NCI-H1417 (cell line): Measurements from ENCODE around the gene CPNE5.
A peak's percentile ranks its signal among the peaks of the same experiment; 100 is the strongest.
"Not testable (repeated sequence)": the region's sequence is repeated elsewhere in the genome, so short reads cannot be mapped to it uniquely, and the experiment has no call there.

ENCODE experiments used
- DNase-seq, 3 experiments: peaks; one replicate each; lab custom pipeline; 2025; lab: John Stamatoyannopoulos, UW

The CPNE5 gene

DNA sequence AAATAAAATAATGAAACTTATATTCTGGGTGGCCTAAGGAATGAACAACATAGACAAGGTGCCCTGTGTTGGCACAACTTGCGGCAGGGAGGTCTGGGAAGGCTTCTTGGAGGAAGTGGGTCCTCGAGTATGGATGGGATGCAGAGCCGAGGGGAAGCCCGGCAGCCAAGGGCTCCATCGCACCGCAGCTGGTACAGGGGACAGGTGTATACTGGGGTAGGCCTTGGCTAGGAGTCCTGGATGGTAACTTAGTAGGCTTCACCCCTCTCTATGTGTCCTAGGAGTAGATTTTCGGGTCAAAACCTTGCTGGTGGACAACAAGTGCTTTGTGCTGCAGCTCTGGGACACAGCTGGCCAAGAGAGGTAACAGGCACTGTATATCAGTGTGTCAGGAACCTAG is 113.7 kb downstream of the CPNE5 start:
- DNase-seq, result no peak

- peak; percentile 62 to 80 (median 79) for DNase-seq
Measured at GRCh38 chr6:36724514-36725390, 114.5 kb downstream of the CPNE5 start.

- not testable (repeated sequence) for DNase-seq
Measured at GRCh38 chr6:36723992-36724391, 115.3 kb downstream of the CPNE5 start.

- peak in 1 of 3 experiments; percentile 66 for DNase-seq
Measured at GRCh38 chr6:36722879-36723278, 116.4 kb downstream of the CPNE5 start.

- peak in 1 of 3 experiments; percentile 34 for DNase-seq
Measured at GRCh38 chr6:36722365-36722764, 116.9 kb downstream of the CPNE5 start.

DNA sequence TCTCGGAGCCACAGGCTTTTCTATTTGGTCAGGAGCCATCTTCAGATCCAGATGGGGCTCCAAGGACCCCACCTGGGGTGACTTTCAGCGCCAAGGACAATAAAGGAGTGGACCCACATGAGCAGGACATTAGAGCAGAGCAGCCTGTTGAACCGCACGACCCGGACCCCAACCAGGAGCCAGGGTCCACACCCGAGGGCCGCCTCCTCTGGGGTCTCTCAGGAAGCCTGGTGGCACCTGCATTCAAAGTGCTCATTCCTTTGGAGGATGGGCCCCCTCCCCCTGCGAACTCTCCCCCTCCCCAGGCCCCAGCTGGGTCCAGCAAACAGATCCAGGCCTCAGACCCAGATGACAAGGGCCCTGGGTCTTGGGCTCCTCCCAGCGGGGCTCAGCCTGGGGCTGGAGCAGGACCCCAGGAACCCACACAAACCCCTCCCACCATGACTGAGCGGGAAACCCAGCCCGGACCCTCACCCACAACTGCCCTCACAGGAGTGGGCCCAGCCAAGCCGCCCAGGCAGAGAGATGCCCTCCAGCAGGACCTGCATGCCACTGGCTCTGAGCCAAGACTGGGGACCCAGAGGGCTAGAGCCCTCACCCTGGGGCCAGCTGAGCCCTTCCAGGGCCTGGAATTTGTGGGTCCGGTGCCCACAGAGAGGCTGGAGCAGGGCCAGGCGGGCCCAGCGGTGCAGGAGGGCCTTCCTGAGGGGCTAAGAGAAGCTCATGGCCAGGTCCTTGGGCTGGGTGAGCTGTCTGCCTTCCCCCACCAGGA is 117.7 kb downstream of the CPNE5 start:
- no peak for DNase-seq

DNA sequence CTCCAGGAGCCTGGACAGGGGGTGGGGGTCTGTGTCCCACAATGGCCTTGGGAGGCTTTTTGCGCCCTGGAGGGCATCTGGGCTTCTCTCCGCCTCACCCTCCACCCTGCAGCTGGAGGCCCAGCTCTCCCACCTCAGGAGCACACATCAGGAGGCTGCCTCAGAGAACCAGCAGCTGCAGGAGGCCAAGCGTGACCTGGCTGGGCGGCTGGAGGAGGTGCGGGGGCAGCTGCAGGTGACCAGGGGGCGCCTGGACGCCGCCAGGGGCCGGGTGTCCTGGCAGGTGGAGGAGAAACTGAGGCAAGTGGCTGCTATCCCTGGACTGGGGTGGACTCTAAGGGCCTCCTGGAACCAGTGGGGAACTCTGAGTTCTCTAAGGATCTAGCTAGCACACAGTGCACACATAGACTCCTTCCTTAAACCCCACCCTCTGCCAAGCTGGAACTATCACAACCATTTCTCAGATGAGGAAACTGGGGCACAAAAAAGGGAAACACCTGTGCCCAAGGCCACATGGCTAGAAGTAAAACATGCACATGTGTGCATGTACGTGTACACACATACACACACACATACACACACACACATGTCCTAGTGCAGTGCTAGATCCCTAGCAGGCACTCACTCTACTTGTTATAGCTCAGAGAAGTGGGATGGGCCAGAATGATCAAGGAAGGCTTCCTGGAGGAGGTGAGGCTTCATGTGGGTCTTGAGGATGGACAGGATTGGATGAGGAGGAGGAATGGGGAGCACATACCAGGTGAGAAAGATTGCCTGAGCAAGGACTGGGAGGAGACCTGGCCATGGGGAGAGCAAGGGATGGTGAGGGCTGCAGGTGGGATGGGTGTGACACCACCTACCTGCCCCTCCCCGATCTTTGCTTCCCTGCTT is 118.7 kb downstream of the CPNE5 start:
- DNase-seq, result no peak

GRCh38 chr6:36719126-36719525 is 120.1 kb downstream of the CPNE5 start:
- DNase-seq, result no peak

DNA sequence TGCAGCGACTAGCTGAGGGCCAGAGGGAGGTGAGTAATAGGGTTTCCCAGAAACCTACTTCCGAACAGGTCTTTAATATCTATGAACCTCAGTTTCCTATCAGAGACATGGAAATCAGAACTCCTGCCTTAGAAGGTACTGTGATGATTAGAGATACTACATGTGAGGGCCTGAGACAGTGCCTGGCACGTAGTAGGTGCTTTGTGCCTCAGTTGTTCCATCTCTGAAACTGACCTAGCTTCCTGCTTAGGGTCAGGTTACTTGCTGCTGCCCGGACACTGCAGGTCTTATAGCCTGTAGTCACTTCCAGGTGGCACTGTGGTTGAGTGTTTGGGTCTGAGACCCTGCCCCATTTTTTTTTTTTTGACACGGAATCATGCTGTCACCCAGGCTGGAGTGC is 120.7 kb downstream of the CPNE5 start:
- no peak for DNase-seq

DNA sequence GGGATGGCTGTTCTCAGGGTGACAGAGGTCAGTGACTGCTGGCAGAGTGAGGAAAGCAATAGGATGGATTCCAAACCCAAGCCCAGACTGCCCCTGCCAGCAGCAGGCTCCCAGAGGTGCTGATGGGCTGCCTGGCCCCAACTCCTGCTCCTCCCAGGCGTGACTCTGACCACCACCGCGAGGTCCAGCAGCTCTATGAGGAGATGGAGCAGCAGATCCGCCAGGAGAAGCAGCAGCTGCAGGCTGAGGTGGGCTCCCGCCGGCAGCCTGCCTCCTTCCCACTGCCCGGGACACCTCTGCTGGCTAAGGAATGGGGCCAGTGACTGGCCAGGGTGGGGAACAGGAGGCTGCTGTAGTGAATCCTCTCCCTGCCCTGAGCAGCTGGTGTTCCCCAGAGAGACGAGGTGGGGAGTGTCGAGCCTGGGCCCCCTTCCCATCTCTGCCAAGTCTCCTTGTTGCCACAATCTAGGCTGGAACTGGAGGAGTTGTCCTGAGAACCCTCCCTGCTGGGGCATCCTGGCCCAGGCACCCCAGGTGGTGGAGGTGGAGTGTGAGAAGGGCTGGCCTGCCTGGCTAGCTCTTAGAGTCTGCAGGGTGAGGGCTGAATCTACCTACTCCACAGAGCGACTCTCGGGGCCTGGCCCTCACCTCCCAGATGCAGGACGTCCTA is 121.2 kb downstream of the CPNE5 start:
- DNase-seq, result no peak

DNA sequence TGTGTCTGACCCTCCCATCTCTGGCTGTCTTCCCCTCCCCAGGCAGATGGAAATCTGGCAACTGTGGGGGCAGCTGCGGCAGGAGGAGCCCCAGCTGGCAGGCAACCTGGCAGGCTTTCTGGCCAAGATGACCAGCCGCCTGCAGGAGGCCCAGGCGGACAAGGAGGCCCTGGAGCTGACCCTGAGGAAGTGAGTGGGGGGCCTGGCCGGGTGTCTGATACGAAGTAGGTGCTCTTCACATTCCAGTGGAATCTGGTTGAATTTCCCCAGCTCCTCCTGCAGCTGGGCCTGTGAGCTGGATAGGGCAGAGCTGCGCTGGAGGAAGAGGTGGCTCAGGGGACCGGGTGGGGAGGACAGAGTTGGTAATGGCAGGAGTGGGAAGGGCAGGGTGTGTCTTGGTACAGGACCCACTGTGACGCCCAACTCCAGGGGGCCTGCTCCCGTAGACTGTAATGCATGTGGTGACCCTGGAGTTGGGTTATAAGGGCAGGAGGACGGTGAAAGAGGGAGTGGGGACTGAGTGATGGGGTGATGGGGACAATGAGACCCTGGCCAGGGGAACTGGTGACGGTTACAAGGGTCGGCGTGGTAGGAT is 121.9 kb downstream of the CPNE5 start:
- DNase-seq, result no peak

DNA sequence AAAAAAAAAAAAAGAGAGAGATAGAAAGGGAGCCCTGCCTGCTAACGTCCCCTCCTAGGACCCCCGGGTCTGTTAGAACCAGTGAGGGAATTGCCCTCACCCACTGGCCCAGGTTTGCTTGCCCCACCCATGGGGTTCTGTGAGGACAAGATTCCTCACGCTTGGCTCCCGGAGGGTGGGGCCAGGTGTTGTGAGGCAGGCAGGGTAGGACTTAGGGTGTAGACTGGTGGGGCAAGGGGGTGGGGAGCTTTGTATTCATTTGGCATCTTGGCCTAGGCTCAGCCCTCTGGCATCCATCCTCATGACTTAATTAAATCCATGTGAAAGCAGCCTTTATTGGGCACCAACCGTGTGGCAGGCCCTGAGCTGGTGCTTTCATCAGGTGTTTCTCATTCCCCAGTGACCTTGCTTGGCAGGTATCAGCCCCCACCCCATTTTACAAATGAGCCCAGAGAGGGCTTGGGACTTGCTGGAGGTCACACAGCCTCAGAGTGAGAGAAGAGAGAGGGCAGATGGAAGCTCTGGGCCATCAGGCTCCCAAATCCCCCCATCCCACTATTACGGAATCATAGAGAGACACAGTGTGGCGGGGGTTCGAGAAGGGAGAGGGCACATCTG is 122.7 kb downstream of the CPNE5 start:
- DNase-seq, result no peak

GRCh38 chr6:36715469-36715868 is 123.8 kb downstream of the CPNE5 start:
- DNase-seq, result no peak

DNA sequence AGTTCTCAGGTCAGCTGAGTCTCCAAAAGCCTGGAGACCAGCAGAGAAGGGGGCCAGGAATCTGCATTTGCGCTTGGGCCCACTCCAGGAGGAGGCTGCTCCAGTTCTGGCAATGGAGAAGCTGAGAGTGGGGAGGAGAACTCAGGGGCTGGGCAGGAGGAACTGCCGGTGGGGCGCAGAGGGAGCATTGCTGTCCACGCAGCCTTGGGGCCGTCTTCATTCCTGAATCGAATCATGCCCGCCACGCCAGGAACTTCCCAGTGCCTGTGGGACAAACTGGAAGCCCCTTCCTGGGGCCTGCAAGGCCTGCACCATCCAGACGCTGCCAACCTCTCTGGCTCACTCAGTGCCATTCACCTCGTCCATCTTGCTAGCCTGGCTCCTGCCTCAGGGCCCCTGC is 124.7 kb downstream of the CPNE5 start:
- no peak for DNase-seq

GRCh38 chr6:36713846-36714245 is 125.4 kb downstream of the CPNE5 start:
- DNase-seq, result no peak

- no peak for DNase-seq
Measured at GRCh38 chr6:36712816-36713215, 126.4 kb downstream of the CPNE5 start.

DNA sequence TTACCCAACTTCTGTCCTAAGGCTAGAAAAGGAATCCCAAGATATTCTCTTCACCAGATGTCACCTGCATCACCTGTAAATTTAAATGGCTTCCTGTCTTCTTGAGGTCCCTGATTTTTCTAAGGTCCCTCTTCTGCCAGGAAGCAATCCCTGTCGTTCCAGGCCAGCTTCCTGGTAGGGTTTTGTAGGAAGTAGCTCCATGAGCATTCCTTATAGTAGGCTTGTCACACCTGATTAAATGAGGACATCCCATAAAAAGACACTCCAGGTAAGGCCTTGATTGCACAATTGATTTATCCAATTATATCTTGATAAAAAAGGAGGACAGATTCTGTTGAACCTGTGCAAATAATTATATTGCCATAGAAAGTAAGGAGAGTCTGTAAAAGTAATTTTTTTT is 132.9 kb downstream of the CPNE5 start:
- DNase-seq, result no peak

- DNase-seq, result not testable (repeated sequence)
Measured at GRCh38 chr6:36704961-36705577, 134.2 kb downstream of the CPNE5 start.

DNA sequence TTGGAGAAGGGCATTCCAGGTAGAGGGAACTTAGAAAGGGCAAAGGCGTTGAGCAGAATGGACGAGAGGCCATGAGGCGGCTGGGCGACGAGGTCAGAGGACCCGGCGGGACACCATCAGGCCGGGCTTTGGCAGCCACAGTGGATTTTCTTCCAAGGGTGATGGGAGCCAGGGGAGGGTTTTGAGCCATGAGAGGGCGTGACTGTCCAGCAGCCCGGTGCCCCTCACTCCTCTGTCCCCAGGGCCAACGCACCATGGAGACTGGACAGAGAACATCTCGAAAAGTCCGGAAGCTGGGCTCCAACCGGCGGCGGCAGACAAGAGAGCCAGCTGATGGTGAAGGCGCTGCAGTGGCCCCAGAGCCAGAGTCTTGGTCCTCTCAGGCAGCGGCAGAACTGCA is 135.3 kb downstream of the CPNE5 start:
- DNase-seq, result no peak

GRCh38 chr6:36703081-36703606 is 136.1 kb downstream of the CPNE5 start:
- no peak for DNase-seq
